Activated CD4-positive, alpha-beta T cell treated with anti-CD3 and anti-CD28 coated beads, Interleukin-2, Interleukin-4, amounts not matched to agents 100 ng/mL and 50 ng/mL, durations not matched to agents 16 hours and 8 hours (primary cell): ENCODE data around the gene RFX1.

Source experiments
- DNase-seq: peaks from one replicate; pipeline ENCODE4 v3.0.0-alpha.2; 2020; ENCODE audit warnings: low spot score

Gene RFX1

GRCh38 chr19:13960863-13961784 is 45.0 kb downstream of the RFX1 start:
- no peak for DNase-seq

GRCh38 chr19:13959962-13960862 is 45.9 kb downstream of the RFX1 start:
- DNase-seq: no peak

- no peak for DNase-seq
Observed at GRCh38 chr19:13959141-13959961, 46.8 kb downstream of the RFX1 start.

- no peak for DNase-seq
Observed at GRCh38 chr19:13958043-13958442, 48.1 kb downstream of the RFX1 start.

- DNase-seq: no peak
Observed at GRCh38 chr19:13957051-13957450, 49.1 kb downstream of the RFX1 start.

DNA sequence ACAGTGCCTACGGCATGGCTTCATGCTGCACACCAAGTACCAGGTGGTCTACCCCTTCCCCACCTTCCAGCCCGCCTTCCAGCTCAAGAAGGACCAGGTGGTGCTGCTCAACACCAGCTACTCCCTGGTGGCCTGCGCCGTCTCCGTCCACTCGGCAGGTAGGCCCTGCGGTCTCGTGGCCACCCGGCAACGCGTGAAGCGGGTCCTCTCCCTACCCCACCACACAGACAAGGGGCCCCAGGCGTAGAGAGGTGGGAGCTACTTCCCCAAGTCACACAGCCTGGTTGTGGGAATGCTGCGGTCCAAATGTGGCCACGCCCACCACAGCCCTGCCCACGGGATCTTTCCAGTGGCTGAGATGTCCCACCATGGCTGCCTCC is 49.8 kb downstream of the RFX1 start:
- DNase-seq: no peak

DNA sequence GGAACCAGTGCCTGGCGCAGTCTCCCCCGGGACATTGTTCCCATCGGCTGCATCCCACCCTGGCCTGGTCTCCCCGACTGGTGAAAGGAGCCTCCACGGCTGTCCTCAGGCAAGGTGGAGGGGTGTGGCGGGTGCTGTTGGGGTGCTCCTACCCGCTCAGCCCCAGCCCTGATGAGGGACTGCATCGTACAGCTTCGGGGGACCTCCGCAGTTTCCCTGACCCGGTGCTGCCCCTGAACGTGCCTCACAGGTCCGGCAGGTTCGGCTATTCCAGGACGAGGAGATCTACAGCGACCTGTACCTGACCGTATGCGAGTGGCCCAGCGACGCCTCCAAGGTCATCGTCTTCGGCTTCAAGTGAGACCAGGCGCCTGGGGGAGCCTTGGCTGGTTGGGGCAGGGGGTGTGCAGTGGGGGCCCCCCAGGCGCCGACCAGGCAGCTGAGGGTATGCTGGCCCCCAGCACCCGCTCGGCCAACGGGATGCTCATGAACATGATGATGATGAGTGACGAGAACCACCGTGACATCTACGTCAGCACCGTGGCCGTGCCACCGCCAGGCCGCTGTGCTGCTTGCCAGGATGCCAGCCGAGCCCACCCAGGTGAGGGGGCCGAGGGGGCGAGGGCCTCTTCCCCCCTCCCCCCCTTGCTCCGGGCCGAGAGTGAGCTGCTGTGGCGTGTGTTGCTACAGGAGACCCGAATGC is 50.3 kb downstream of the RFX1 start:
- no peak for DNase-seq

DNA sequence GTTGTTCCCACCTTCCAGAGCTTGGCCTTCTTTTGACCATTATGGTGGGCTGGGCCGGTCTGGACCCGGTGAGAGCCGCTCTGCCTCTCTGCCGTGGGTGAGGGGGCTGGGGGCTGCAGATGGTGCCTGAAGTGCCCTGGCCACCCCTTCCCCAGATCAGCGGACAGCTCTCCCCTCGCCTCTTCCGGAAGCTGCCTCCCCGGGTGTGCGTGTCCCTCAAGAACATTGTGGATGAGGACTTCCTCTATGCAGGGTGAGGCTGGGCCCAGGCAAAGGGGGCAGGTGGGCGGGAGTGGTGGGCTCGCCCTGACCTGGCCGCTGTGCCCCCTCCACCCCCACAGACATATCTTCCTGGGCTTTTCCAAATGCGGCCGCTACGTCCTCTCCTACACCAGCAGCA is 51.9 kb downstream of the RFX1 start:
- DNase-seq: no peak

DNA sequence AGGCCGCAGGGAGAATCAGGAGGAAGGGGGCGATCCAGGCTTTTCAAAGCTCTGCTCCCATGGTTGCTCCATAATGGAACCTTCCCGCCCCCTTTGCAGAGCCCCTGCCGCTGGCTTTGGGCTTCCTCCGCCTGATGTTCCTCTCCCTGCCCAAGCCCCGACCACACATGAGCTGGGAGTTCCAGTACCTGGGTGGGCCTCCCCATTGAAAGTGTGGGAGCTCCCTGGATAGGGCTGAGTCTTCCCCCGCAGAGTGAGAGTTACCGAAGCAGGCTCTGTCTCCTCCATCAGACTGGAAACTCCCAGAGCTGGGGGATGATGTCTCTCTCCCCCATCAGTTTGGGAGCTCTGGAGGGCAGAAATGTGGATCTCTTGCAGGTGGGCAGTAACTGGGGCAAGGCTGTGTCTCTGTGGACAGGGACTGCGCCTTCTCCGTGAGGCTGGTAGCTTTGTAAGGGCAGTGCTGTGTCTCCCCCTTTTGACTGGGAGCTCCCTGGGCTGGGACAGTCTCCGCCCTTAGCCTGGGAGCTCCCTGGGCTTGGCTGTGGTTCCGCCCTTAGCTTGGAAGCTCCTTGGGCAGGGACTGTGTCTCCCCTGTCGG is 53.1 kb downstream of the RFX1 start:
- no peak for DNase-seq

GRCh38 chr19:13952154-13952930 is 53.8 kb downstream of the RFX1 start, which contains the start of gene DCAF15:
DCAF15 (plus strand) TSS chr19:13952509; CDS start chr19:13952513, 4 bp downstream.
- DNase-seq: peak; percentile 100

DNA sequence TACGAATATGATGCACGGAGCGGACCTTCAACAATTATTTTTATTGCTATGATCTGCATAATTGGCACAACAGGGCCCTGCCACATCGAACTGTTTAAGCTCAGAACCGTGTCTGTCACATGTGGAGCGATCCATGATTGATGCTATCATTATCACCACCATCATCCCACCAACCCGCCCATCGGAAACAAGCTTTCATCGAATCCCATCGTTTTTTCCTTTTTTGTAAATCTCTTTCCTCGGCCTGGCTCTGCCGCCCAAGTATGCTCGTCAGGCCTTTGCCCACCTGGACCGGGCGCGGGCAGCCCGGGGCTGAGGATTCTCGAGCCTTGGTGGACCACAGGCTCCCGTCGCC is 54.3 kb downstream of the RFX1 start:
- no peak for DNase-seq

- no peak for DNase-seq
Observed at GRCh38 chr19:13951043-13951442, 55.1 kb downstream of the RFX1 start.

GRCh38 chr19:13946414-13946813 is 59.7 kb downstream of the RFX1 start:
- DNase-seq: no peak

DNA sequence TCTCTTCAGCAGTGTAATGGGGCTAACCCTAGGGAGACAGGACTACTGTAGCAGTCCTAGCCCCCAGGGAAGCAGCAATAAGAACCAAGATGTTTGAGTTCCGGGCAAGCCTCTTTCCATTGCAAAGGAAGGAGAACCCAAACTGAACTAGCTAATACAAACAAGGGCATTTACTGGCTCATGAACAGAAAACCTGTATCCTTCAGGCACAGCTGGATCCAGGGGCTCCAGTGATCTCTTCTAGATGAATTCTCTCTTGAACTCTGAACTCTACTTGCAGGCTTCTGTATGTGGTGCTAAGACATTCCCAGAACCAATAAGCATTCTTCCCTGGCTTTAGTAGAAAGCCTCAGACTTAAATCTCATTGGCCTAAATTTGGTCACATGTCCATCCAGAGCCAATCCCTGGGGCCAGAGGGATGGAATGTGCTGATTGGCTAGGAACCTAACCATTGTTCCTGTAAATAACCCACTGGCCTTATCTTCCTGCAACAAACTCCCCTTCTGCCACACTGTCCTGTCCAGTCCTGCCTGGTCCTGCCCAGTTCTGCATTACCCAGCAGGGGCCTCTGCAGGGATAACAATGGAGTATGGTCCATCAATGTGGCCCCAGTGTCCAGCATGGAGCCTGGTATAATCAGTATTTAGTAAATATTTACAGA is 64.0 kb downstream of the RFX1 start:
- DNase-seq: no peak

- no peak for DNase-seq
Observed at GRCh38 chr19:13938301-13939064, 67.6 kb downstream of the RFX1 start, which contains the start of gene PODNL1. PODNL1 (minus strand) TSS chr19:13938417; CDS start chr19:13938181, 236 bp downstream.

DNA sequence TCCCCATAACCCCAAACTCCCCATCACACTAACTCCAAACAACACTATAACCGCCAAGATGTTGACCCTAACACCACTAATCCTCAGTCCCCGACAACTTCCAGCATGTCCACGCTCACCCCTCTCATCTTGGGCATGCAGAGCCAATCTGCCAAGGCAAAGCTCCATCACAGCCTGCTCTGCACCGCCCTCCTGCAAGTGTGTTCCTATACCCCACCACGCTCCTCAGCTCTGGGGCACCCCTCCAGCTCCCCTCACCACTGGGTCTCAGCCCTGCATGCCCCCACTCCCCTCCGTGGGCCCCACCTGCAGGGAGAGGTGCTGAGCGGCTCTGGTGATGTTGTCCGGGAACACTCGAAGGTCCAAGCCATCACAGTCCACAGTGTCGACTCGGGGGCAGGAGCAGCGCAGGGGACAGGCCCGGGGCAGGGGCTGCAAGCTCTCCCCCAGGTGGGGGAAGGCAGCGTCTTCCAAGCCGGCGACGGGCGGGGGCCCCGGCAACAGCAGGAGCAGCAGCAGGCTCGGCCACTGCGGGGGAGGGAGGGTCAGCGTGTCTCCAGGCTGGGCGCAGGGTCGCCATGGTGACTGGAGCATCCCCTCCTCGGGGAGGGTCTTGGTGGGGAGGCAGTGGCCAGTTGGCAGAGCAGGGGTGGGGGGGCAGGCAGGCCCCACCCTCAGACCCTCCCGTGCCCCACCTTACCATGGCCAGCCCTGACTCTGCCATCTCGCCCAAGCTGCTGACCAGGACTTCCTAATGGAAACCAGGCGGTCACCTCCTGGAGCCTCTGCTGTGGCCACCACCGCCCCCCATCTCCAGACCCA is 68.4 kb downstream of the RFX1 start:
- no peak for DNase-seq

DNA sequence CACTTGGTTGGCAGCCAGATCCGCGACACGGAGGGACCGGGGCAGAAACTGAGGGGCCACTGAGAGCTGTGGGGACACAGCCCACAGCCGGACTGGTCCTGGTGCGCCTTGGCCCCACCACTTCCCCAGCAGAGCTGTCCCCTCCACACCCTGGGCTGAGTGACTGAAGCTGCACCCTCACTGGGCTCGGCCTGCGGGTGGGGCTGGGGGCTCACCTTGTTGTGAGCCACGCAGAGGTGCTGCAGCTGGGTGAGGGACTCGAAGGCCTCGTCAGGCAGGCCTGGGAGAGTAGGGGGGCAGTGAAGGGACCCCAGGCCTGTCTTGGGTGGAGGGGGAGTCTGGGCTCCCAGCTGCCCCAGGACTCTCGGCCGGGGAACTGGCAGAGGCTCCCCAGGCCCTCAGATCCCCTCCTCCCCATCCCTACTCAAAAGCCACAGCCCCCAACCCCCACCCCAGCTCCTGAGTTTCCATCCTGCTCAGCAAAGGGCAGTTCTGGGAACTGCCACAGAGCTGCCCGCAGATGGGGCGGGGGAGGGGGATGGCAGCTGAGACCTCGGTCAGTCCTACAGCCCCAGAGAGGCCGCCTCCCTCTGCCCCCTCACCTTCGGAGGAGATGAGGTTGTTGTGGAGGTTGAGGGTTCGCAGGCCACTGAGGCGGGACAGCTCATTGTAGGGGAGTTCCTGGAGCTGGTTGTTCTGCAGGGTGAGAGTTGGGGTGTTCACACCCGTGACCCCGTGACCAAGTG is 70.2 kb downstream of the RFX1 start:
- DNase-seq: no peak
